COLO668 (cell line): Measurements from ENCODE around the gene PRKCA.

Source experiments
- DNase-seq: peaks from one replicate; lab custom pipeline; 2025; ENCODE audit not compliant: unreplicated experiment; lab: John Stamatoyannopoulos, UW

Gene PRKCA

GRCh38 chr17:66531851-66532295 is 229.5 kb downstream of the PRKCA start:
- no peak for DNase-seq

- no peak for DNase-seq
Observed at GRCh38 chr17:66533572-66533971, 231.2 kb downstream of the PRKCA start.

- no peak for DNase-seq
Observed at GRCh38 chr17:66533986-66534385, 231.6 kb downstream of the PRKCA start.

GRCh38 chr17:66535611-66536010 is 233.2 kb downstream of the PRKCA start:
- DNase-seq = no peak

GRCh38 chr17:66537502-66537901 is 235.1 kb downstream of the PRKCA start:
- DNase-seq = no peak

GRCh38 chr17:66538776-66539175 is 236.4 kb downstream of the PRKCA start:
- DNase-seq = no peak

- no peak for DNase-seq
Observed at GRCh38 chr17:66540131-66540781, 237.8 kb downstream of the PRKCA start.

GRCh38 chr17:66541461-66542128 is 239.2 kb downstream of the PRKCA start:
- DNase-seq = no peak

GRCh38 chr17:66542129-66542966 is 239.9 kb downstream of the PRKCA start:
- no peak for DNase-seq

GRCh38 chr17:66542967-66543520 is 240.6 kb downstream of the PRKCA start:
- no peak for DNase-seq

GRCh38 chr17:66543526-66543925 is 241.1 kb downstream of the PRKCA start:
- no peak for DNase-seq

- DNase-seq = no peak
Observed at GRCh38 chr17:66545918-66546317, 243.5 kb downstream of the PRKCA start.

GRCh38 chr17:66547151-66547865 is 244.9 kb downstream of the PRKCA start:
- no peak for DNase-seq

GRCh38 chr17:66548158-66548557 is 245.7 kb downstream of the PRKCA start:
- DNase-seq = no peak

GRCh38 chr17:66548659-66549310 is 246.4 kb downstream of the PRKCA start:
- DNase-seq = no peak

- DNase-seq = no peak
Observed at GRCh38 chr17:66549311-66549704, 246.9 kb downstream of the PRKCA start.

GRCh38 chr17:66549731-66550207 is 247.4 kb downstream of the PRKCA start:
- no peak for DNase-seq

GRCh38 chr17:66551839-66552238 is 249.4 kb downstream of the PRKCA start:
- peak; percentile 20 for DNase-seq

- no peak for DNase-seq
Observed at GRCh38 chr17:66552371-66552770, 250.0 kb downstream of the PRKCA start.

GRCh38 chr17:66555605-66556004 is 253.2 kb downstream of the PRKCA start:
- DNase-seq = no peak
